ENCODE measurements around the gene PLAC1. TPM values are rescaled to one million over a fixed set of nuclear protein-coding genes. Genes with fewer than 3 reads are reported as not detected.

Gene PLAC1
- total and polyA plus RNA-seq, 5 donors from 2014 or later: not detected

DNA sequence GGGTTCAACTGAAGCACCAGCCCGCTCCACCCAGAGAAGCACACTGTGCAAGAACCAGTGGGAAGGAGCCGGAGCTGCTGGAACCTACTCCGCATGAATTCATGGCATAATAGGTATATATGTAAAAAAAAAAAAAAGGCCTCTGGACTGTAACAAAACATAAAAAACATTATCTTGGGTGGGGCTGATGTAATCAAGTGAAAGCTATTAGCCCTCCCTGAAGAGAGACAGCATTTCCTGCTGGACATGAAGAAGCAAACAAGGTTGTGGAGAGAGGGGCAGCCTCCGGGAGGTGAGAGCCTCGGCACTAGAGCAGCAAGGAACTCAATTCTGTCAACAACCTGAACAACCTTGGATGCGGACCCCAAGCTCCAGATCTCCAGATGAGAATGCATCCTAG is 50.7 kb downstream of the PLAC1 start:
- DNase-seq: no peak
- H3K36me3 Mint-ChIP-seq: no peaks in the 10 kb centered on the region
- Histone ChIP-seq H3K9me3 (ENCODE audit: control insufficient read depth in 2 of 2, low read length in 2 of 2) (no peaks in the 10 kb centered on the region), H3K27me3 (ENCODE audit: control insufficient read depth, insufficient read depth, low read length) (no peaks in the 10 kb centered on the region), H3K4me1 (ENCODE audit: control insufficient read depth, insufficient read depth, low read length, poor library complexity, severe bottlenecking) (no peaks in the 10 kb centered on the region), H3K27ac (ENCODE audit: insufficient read depth, low read length, poor library complexity, severe bottlenecking) (no peak overlapping the region), H3K36me3 (ENCODE audit: control insufficient read depth, insufficient read depth, low read length) (no peaks in the 10 kb centered on the region), H3K4me3 (ENCODE audit: low read depth, low read length) (no peak overlapping the region)
- peaks cover 4% of the 10 kb centered on the region for H3K27me3 Mint-ChIP-seq
- H3K4me1 Mint-ChIP-seq: no peaks in the 10 kb centered on the region
- H3K27ac Mint-ChIP-seq: no peak overlapping the region
- H3K4me3 Mint-ChIP-seq: no peak overlapping the region
- no peak for ATAC-seq (ENCODE audit: low read depth in 2 of 2)
- H3K9me3 Mint-ChIP-seq: peaks cover 0 to 6% (median 1%) of the 10 kb centered on the region in 7 donors

DNA sequence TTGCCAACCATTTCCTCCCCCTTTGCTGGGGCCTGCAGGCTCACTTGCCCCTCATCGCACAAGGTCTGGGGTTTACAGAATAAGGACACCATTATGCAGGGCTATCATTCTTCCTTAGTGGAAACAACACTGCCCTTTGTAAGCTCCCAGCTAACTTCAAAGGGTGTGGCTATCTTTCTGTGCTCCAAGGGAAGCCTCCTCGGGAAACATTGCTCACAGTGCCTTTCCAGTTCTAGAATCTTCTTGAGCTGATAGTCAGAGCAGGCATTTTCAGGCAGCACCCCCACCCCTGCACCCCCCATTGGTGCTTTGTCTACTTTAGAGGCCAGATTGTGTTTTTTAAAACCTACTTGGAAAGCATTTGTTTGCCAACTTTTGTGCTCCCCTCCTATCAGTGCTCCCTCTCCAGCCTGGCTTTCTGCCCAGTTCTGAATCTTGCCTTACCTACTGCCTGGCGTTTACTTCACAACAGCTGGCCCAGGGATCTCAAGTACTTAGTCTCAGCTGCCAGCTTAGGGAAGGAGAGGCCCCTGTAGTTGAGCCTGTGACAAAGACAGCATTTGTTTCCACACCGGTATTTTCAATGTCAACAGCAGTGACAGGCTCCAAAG is 53.5 kb downstream of the PLAC1 start:
- ATAC-seq (ENCODE audit: low read depth in 2 of 2) (no peak), DNase-seq (no peak)
- H3K4me1 ChIP-seq (ENCODE audit: control insufficient read depth, insufficient read depth, low read length, poor library complexity, severe bottlenecking): no peaks in the 10 kb centered on the region
- Mint-ChIP-seq H3K27me3 (peaks cover 4% of the 10 kb centered on the region), H3K9me3 (peaks cover 0 to 6% (median 2%) of the 10 kb centered on the region in 7 donors), H3K36me3 (no peaks in the 10 kb centered on the region), H3K4me3 (no peak overlapping the region), H3K4me1 (no peaks in the 10 kb centered on the region), H3K27ac (no peak overlapping the region)
- no peak overlapping the region for H3K4me3 ChIP-seq (ENCODE audit: low read depth, low read length)
- no peak overlapping the region for H3K27ac ChIP-seq (ENCODE audit: insufficient read depth, low read length, poor library complexity, severe bottlenecking)
- H3K36me3 ChIP-seq (ENCODE audit: control insufficient read depth, insufficient read depth, low read length): no peaks in the 10 kb centered on the region
- no peaks in the 10 kb centered on the region for H3K9me3 ChIP-seq (ENCODE audit: control insufficient read depth in 2 of 2, low read length in 2 of 2)
- H3K27me3 ChIP-seq (ENCODE audit: control insufficient read depth, insufficient read depth, low read length): peaks cover 2% of the 10 kb centered on the region

DNA sequence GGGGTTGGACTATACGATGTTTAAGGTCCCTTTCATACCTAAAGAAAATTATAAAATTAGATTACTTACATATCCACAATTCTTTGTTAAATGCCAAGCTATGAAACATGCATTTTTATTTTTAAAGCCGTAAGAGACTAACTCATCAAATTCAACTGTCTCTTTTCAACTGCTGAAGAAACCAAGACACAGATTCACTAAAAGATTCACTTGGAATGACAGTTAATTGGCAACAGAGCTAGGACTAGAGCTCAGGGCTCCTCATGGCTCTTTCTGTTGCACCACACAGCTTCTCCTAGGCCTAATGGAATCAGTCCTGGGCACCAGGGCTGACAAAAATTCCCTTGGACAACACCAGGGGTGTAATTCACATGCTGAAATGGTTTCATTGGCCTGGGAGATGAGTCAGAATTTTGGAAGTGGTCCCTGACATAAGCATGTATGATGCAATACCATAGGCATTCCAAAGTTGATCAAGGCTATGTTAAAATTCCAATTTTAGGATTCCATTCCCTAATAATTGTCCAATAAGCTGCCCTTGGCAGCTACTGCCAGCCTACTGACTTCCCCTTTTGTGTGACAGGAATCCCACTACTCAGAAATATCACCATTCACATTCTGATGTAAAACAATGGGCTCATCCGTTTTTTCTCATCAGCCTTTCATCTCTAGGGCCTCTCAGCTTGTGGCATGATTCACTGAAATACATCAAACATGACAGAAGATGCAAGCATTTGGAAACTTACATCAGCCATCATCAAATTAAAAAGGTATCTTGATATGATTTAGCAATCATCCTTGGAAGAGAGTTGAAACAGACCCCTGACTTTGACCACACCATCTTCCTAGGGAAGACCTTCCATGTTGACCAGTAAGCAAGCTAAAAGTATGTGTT is 54.2 kb downstream of the PLAC1 start:
- Mint-ChIP-seq H3K4me1 (no peaks in the 10 kb centered on the region), H3K27ac (no peak overlapping the region), H3K9me3 (peaks cover 0 to 6% (median 2%) of the 10 kb centered on the region in 7 donors), H3K27me3 (peaks cover 4% of the 10 kb centered on the region), H3K36me3 (no peaks in the 10 kb centered on the region), H3K4me3 (no peak overlapping the region)
- ATAC-seq (ENCODE audit: low read depth in 2 of 2): no peak
- H3K4me3 ChIP-seq (ENCODE audit: low read depth, low read length): no peak overlapping the region
- H3K27me3 ChIP-seq (ENCODE audit: control insufficient read depth, insufficient read depth, low read length): peaks cover 2% of the 10 kb centered on the region
- DNase-seq: no peak
- no peak overlapping the region for H3K27ac ChIP-seq (ENCODE audit: insufficient read depth, low read length, poor library complexity, severe bottlenecking)
- H3K9me3 ChIP-seq (ENCODE audit: control insufficient read depth in 2 of 2, low read length in 2 of 2): no peaks in the 10 kb centered on the region
- H3K36me3 ChIP-seq (ENCODE audit: control insufficient read depth, insufficient read depth, low read length): no peaks in the 10 kb centered on the region
- no peaks in the 10 kb centered on the region for H3K4me1 ChIP-seq (ENCODE audit: control insufficient read depth, insufficient read depth, low read length, poor library complexity, severe bottlenecking)

DNA sequence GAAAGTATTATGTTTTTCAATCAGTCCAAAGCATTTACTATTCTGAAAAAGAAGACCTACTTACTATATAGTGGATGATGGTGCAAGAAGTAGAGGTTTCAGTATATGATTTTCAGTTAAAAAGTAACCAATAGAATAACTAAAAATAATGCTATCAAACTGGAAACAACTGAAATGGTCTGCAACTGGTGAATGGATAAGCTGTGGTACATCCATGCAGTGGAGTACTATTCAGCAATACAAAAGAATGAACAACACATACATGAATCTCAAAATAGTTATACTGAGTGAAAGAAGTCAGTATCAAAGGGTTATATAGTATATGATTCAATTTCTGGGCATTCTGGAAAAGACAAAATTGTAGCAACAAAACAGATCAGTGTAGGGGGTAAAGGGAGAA is 55.9 kb downstream of the PLAC1 start:
- Histone ChIP-seq H3K4me3 (ENCODE audit: low read depth, low read length) (no peak overlapping the region), H3K27me3 (ENCODE audit: control insufficient read depth, insufficient read depth, low read length) (peaks cover 2% of the 10 kb centered on the region), H3K27ac (ENCODE audit: insufficient read depth, low read length, poor library complexity, severe bottlenecking) (no peak overlapping the region), H3K4me1 (ENCODE audit: control insufficient read depth, insufficient read depth, low read length, poor library complexity, severe bottlenecking) (no peaks in the 10 kb centered on the region), H3K36me3 (ENCODE audit: control insufficient read depth, insufficient read depth, low read length) (no peaks in the 10 kb centered on the region), H3K9me3 (ENCODE audit: control insufficient read depth in 2 of 2, low read length in 2 of 2) (no peaks in the 10 kb centered on the region)
- no peaks in the 10 kb centered on the region for H3K4me1 Mint-ChIP-seq
- H3K27me3 Mint-ChIP-seq: peaks cover 5% of the 10 kb centered on the region
- no peak overlapping the region for H3K4me3 Mint-ChIP-seq
- no peak for ATAC-seq (ENCODE audit: low read depth in 2 of 2)
- H3K36me3 Mint-ChIP-seq: no peaks in the 10 kb centered on the region
- peaks cover 0 to 8% (median 0%) of the 10 kb centered on the region in 7 donors for H3K9me3 Mint-ChIP-seq
- DNase-seq: no peak
- H3K27ac Mint-ChIP-seq: no peak overlapping the region

GRCh38 chrX:134601240-134601765 is 57.0 kb downstream of the PLAC1 start:
- no peak for ATAC-seq (ENCODE audit: low read depth in 2 of 2)
- no peak overlapping the region for H3K27ac Mint-ChIP-seq
- peaks cover 10% of the 10 kb centered on the region for H3K27me3 Mint-ChIP-seq
- peaks cover 2% of the 10 kb centered on the region for H3K27me3 ChIP-seq (ENCODE audit: control insufficient read depth, insufficient read depth, low read length)
- H3K27ac ChIP-seq (ENCODE audit: insufficient read depth, low read length, poor library complexity, severe bottlenecking): no peak overlapping the region
- no peak overlapping the region for H3K4me3 ChIP-seq (ENCODE audit: low read depth, low read length)
- peaks cover 0 to 8% (median 2%) of the 10 kb centered on the region in 7 donors for H3K9me3 Mint-ChIP-seq
- H3K9me3 ChIP-seq (ENCODE audit: control insufficient read depth in 2 of 2, low read length in 2 of 2): no peaks in the 10 kb centered on the region
- H3K36me3 ChIP-seq (ENCODE audit: control insufficient read depth, insufficient read depth, low read length): no peaks in the 10 kb centered on the region
- H3K36me3 Mint-ChIP-seq: no peaks in the 10 kb centered on the region
- no peak for DNase-seq
- no peaks in the 10 kb centered on the region for H3K4me1 ChIP-seq (ENCODE audit: control insufficient read depth, insufficient read depth, low read length, poor library complexity, severe bottlenecking)
- no peaks in the 10 kb centered on the region for H3K4me1 Mint-ChIP-seq
- no peak overlapping the region for H3K4me3 Mint-ChIP-seq

GRCh38 chrX:134600714-134601113 is 57.6 kb downstream of the PLAC1 start:
- no peak for ATAC-seq (ENCODE audit: low read depth in 2 of 2)
- H3K27me3 ChIP-seq (ENCODE audit: control insufficient read depth, insufficient read depth, low read length): peaks cover 6% of the 10 kb centered on the region
- H3K36me3 Mint-ChIP-seq: no peaks in the 10 kb centered on the region
- no peaks in the 10 kb centered on the region for H3K4me1 ChIP-seq (ENCODE audit: control insufficient read depth, insufficient read depth, low read length, poor library complexity, severe bottlenecking)
- no peaks in the 10 kb centered on the region for H3K9me3 ChIP-seq (ENCODE audit: control insufficient read depth in 2 of 2, low read length in 2 of 2)
- H3K4me3 Mint-ChIP-seq: no peak overlapping the region
- H3K36me3 ChIP-seq (ENCODE audit: control insufficient read depth, insufficient read depth, low read length): no peaks in the 10 kb centered on the region
- no peaks in the 10 kb centered on the region for H3K4me1 Mint-ChIP-seq
- peaks cover 0 to 8% (median 2%) of the 10 kb centered on the region in 7 donors for H3K9me3 Mint-ChIP-seq
- DNase-seq: no peak
- H3K27ac ChIP-seq (ENCODE audit: insufficient read depth, low read length, poor library complexity, severe bottlenecking): no peak overlapping the region
- H3K27ac Mint-ChIP-seq: no peak overlapping the region
- H3K27me3 Mint-ChIP-seq: peaks cover 12% of the 10 kb centered on the region
- H3K4me3 ChIP-seq (ENCODE audit: low read depth, low read length): no peak overlapping the region

GRCh38 chrX:134599184-134599914 is 58.9 kb downstream of the PLAC1 start:
- no peaks in the 10 kb centered on the region for H3K4me1 Mint-ChIP-seq
- no peak overlapping the region for H3K4me3 Mint-ChIP-seq
- peaks cover 16% of the 10 kb centered on the region for H3K27me3 Mint-ChIP-seq
- H3K4me3 ChIP-seq (ENCODE audit: low read depth, low read length): no peak overlapping the region
- no peaks in the 10 kb centered on the region for H3K4me1 ChIP-seq (ENCODE audit: control insufficient read depth, insufficient read depth, low read length, poor library complexity, severe bottlenecking)
- H3K9me3 Mint-ChIP-seq: peaks cover 0 to 6% (median 2%) of the 10 kb centered on the region in 7 donors
- DNase-seq (peak in 1 of 3 donors; percentile 15), ATAC-seq (ENCODE audit: low read depth in 2 of 2) (no peak)
- H3K36me3 Mint-ChIP-seq: no peaks in the 10 kb centered on the region
- no peak overlapping the region for H3K27ac Mint-ChIP-seq
- no peak overlapping the region for H3K27ac ChIP-seq (ENCODE audit: insufficient read depth, low read length, poor library complexity, severe bottlenecking)
- H3K36me3 ChIP-seq (ENCODE audit: control insufficient read depth, insufficient read depth, low read length): no peaks in the 10 kb centered on the region
- H3K9me3 ChIP-seq (ENCODE audit: control insufficient read depth in 2 of 2, low read length in 2 of 2): no peaks in the 10 kb centered on the region
- peaks cover 8% of the 10 kb centered on the region for H3K27me3 ChIP-seq (ENCODE audit: control insufficient read depth, insufficient read depth, low read length)

All from CD4-positive, CD25-positive, alpha-beta regulatory T cell (primary cell).